Measurements from ENCODE around the gene CRYBG1. TPM values are rescaled to one million over a fixed set of nuclear protein-coding genes. Genes with fewer than 3 reads are reported as not detected.

The CRYBG1 gene
- total RNA-seq, 1 experiment from 2014 or later: 10.7 TPM

DNA sequence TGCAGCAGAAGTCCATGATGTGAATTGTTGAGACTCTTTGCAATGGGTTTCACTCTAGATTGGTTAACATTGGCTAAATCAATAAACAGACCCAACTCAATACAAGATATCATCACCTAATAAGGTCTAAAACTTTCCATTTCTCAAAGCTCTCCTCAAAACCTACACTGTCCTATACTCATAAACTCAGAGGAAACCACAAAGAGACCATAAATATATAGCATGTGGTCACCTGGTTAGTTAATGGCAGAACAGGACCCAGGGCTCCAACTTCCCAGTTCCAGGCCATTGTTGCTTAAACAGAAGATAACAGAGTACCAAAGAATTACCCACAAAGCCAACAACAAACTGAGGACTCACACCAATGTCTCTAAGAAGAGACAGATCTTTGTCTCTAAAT, 256.8 kb downstream of the CRYBG1 start:
- BruUV-seq (replicated peaks): no TSS peak
- TF ChIP-seq ZNF274 (IDR thresholded peaks at IDR 0.05; ENCODE audit: low read depth, low read length) (no peak), EZH2 (IDR thresholded peaks at IDR 0.05) (no peak), POLR2A (IDR thresholded peaks at IDR 0.05; ENCODE audit: borderline replicate concordance, extremely low read depth, insufficient read depth, insufficient read length) (no peak), EZH2phosphoT487 (IDR thresholded peaks at IDR 0.05; ENCODE audit: borderline replicate concordance) (no peak), EGR1 (IDR thresholded peaks at IDR 0.05; ENCODE audit: low read depth) (no peak), RAD21 (IDR thresholded peaks at IDR 0.05; ENCODE audit: low read depth) (no peak)
- TF ChIP-seq, protein P1, sequence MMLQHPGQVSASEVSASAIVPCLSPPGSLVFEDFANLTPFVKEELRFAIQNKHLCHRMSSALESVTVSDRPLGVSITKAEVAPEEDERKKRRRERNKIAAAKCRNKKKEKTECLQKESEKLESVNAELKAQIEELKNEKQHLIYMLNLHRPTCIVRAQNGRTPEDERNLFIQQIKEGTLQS (IDR thresholded peaks at IDR 0.05): no peak
- TF ChIP-seq, protein P2, sequence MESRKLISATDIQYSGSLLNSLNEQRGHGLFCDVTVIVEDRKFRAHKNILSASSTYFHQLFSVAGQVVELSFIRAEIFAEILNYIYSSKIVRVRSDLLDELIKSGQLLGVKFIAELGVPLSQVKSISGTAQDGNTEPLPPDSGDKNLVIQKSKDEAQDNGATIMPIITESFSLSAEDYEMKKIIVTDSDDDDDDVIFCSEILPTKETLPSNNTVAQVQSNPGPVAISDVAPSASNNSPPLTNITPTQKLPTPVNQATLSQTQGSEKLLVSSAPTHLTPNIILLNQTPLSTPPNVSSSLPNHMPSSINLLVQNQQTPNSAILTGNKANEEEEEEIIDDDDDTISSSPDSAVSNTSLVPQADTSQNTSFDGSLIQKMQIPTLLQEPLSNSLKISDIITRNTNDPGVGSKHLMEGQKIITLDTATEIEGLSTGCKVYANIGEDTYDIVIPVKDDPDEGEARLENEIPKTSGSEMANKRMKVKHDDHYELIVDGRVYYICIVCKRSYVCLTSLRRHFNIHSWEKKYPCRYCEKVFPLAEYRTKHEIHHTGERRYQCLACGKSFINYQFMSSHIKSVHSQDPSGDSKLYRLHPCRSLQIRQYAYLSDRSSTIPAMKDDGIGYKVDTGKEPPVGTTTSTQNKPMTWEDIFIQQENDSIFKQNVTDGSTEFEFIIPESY (IDR thresholded peaks at IDR 0.05; ENCODE audit: extremely low read depth, insufficient replicate concordance, low read length): no peak
- Histone ChIP-seq H3K4me3 (replicated peaks in 1 of 2; ENCODE audit: low read depth in 1 of 2, low read length in 2 of 2) (no peak overlapping the region), H3K4me2 (ENCODE audit: low read length) (no peak overlapping the region), H3K4me1 (ENCODE audit: control insufficient read depth in 1 of 2, insufficient read depth in 2 of 2, low read length in 2 of 2) (no peaks in the 10 kb centered on the region), H3K9me2 (ENCODE audit: insufficient read depth) (no peaks in the 10 kb centered on the region), H3K27me3 (ENCODE audit: insufficient read depth, low read length) (no peaks in the 10 kb centered on the region), H3K9ac (ENCODE audit: low read length) (no peak overlapping the region), H3K79me2 (ENCODE audit: insufficient read depth, low read length) (no peaks in the 10 kb centered on the region), H3K9me3 (ENCODE audit: control insufficient read depth in 1 of 2, insufficient read depth in 1 of 2, low read depth in 1 of 2, low read length in 2 of 2) (no peaks in the 10 kb centered on the region), H4K20me1 (ENCODE audit: insufficient read depth) (no peaks in the 10 kb centered on the region), H3K27ac (ENCODE audit: low read depth, low read length) (no peak overlapping the region), H3K36me3 (ENCODE audit: control insufficient read depth in 1 of 2, insufficient read depth in 2 of 2, low read length in 2 of 2) (no peaks in the 10 kb centered on the region), H2AFZ (ENCODE audit: low read depth, low read length, poor library complexity, severe bottlenecking) (no peak overlapping the region)
- RAD21 ChIA-PET (ENCODE audit: low non-redundant PET in 1 of 2, low total read pairs in 2 of 2, uncharacterized antibody in 2 of 2, unreplicated experiment in 2 of 2): no interaction called here
- intact Hi-C loops (cut with micrococcal nuclease): no loop called here
- DNase-seq (ENCODE audit: low read depth, low spot score): no peak
- no peak for ATAC-seq
- POLR2A ChIA-PET: interaction anchor here (0.6 kb wide), 1 partner anchor 806 kb away, joined by 3 read pairs; no protein-coding TSS in a partner anchor
- CTCF ChIA-PET: no interaction called here

DNA sequence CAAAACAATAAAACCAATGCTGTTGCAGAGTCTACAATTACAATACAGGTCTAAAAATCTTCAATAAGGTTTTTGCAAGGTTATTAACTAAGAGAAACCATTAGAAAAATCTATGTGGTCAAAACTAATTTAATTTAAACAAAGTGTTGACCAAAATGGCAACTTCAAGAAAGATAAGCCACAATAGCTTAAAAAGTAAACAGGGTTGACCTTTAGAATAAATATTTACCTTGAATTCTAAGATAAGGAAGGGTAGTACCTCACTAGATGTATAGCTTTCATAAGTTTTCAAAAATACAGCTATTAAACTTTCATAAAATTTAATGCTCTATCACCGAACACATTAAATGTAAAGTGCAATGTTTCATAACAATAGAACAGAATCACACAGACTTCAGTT, 257.3 kb downstream of the CRYBG1 start:
- no peak for ATAC-seq
- Histone ChIP-seq H3K9me3 (ENCODE audit: control insufficient read depth in 1 of 2, insufficient read depth in 1 of 2, low read depth in 1 of 2, low read length in 2 of 2) (no peaks in the 10 kb centered on the region), H3K4me1 (ENCODE audit: control insufficient read depth in 1 of 2, insufficient read depth in 2 of 2, low read length in 2 of 2) (no peaks in the 10 kb centered on the region), H3K9me2 (ENCODE audit: insufficient read depth) (no peaks in the 10 kb centered on the region), H3K4me2 (ENCODE audit: low read length) (no peak overlapping the region), H3K9ac (ENCODE audit: low read length) (no peak overlapping the region), H3K27ac (ENCODE audit: low read depth, low read length) (no peak overlapping the region), H3K79me2 (ENCODE audit: insufficient read depth, low read length) (no peaks in the 10 kb centered on the region), H3K27me3 (ENCODE audit: insufficient read depth, low read length) (no peaks in the 10 kb centered on the region), H2AFZ (ENCODE audit: low read depth, low read length, poor library complexity, severe bottlenecking) (no peak overlapping the region), H3K36me3 (ENCODE audit: control insufficient read depth in 1 of 2, insufficient read depth in 2 of 2, low read length in 2 of 2) (no peaks in the 10 kb centered on the region), H4K20me1 (ENCODE audit: insufficient read depth) (no peaks in the 10 kb centered on the region), H3K4me3 (replicated peaks in 1 of 2; ENCODE audit: low read depth in 1 of 2, low read length in 2 of 2) (no peak overlapping the region)
- DNase-seq (ENCODE audit: low read depth, low spot score): no peak
- intact Hi-C loops (cut with micrococcal nuclease): no loop called here
- RAD21 ChIA-PET (ENCODE audit: low non-redundant PET in 1 of 2, low total read pairs in 2 of 2, uncharacterized antibody in 2 of 2, unreplicated experiment in 2 of 2): no interaction called here
- TF ChIP-seq JUND (IDR thresholded peaks at IDR 0.05): no peak
- TF ChIP-seq, protein P1 (IDR thresholded peaks at IDR 0.05): no peak
- POLR2A ChIA-PET: interaction anchor here (0.6 kb wide), 1 partner anchor 807 kb away, joined by 3 read pairs; no protein-coding TSS in a partner anchor
- CTCF ChIA-PET: interaction anchor here (1.0 kb wide), 1 partner anchor 8 kb away, joined by 3 read pairs; no protein-coding TSS in a partner anchor
- no TSS peak for BruUV-seq (replicated peaks)

Data from HCT116 (cell line).